ENCODE data around the gene OSMR. TPM values are rescaled to one million over a fixed set of nuclear protein-coding genes. Genes with fewer than 3 reads are reported as not detected.

Gene OSMR
- total RNA-seq, 1 donor from 2014 or later, result 69.0 TPM

DNA sequence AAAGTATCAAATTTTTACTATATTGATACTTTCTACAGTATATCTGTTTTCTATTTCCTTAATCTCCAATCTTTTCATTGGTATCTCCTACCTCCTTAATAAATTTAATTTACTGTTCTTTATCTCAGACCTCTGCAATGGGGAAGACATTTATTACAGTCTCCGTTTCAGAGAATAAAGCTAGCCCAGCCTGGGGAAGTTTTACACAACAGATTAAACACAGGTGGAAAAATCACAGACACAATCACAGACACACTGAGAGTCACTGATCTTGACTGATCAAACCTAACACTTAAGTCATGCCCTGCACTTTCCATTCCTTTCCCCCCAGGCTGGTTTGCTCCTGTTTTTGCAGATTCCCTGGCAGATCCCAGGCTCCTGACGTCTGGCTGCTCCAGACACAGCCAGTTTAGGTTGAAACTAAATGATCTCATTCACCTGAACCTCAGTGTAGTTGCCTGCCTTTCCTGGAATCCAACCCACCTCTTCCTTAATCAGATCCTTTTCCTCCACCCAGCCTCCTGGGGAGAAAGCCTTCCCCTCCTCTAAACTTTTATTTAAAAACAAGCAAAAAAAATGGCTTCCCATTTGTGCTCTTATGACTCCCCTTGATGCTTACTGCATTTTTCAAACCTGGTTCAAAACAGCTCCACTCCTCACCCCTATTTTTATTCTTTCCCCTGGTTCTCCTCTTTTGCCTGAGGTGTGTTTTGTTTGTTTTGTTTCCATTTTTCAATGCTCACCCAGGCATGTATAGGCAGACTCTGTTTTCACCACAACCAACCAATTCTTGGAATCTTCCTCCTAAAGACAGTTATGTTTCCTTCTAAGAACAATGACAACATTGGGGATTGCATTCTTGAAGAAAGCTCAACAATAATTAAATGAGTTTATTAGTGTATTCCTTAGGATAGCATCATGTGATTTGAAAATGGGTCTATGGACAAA is 29.5 kb upstream of the OSMR start:
- Histone ChIP-seq H3K4me1 (peaks cover 14% of the 10 kb centered on the region), H3K4me3 (no peak overlapping the region), H3K36me3 (no peaks in the 10 kb centered on the region), H3K9me3 (no peaks in the 10 kb centered on the region), H3K27me3 (no peaks in the 10 kb centered on the region), H3K27ac (no peak overlapping the region)
- no peak for TF ChIP-seq POLR2AphosphoS5 (IDR thresholded peaks at IDR 0.05; ENCODE audit: insufficient read depth in 1 of 2, low read depth in 1 of 2)
- intact Hi-C loops (cut with DNase I), result no loop called here
- DNase-seq (ENCODE audit: extremely low spot score in 2 of 2), result no peak

DNA sequence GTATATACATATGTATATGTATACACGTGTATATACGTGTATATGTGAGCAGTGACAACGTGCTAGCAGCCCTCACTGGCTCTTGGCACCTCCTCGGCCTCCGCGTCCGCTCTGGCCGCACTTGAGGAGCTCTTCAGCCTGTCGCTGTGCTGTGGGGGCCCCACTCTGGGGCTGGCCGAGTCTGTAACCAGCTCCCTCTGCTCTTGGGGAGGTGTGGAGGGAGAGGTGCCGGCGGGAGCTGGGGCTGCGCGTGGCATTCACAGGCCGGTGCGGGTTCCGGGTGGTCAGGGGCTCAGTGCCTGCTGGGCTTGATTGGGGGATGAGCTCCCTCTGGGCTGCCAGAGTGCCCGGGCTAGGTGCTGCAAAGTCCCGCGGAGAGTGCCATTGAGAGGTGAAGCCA is 24.1 kb upstream of the OSMR start:
- TF ChIP-seq, protein P1, sequence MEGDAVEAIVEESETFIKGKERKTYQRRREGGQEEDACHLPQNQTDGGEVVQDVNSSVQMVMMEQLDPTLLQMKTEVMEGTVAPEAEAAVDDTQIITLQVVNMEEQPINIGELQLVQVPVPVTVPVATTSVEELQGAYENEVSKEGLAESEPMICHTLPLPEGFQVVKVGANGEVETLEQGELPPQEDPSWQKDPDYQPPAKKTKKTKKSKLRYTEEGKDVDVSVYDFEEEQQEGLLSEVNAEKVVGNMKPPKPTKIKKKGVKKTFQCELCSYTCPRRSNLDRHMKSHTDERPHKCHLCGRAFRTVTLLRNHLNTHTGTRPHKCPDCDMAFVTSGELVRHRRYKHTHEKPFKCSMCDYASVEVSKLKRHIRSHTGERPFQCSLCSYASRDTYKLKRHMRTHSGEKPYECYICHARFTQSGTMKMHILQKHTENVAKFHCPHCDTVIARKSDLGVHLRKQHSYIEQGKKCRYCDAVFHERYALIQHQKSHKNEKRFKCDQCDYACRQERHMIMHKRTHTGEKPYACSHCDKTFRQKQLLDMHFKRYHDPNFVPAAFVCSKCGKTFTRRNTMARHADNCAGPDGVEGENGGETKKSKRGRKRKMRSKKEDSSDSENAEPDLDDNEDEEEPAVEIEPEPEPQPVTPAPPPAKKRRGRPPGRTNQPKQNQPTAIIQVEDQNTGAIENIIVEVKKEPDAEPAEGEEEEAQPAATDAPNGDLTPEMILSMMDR (IDR thresholded peaks at IDR 0.05), result no peak
- TF ChIP-seq POLR2AphosphoS5 (IDR thresholded peaks at IDR 0.05; ENCODE audit: insufficient read depth in 1 of 2, low read depth in 1 of 2) (no peak), POLR2A (IDR thresholded peaks at IDR 0.05) (no peak)
- Histone ChIP-seq H3K27me3 (no peaks in the 10 kb centered on the region), H3K27ac (no peak overlapping the region), H3K9me3 (no peaks in the 10 kb centered on the region), H3K36me3 (peaks cover 0 to 6% of the 10 kb centered on the region in 2 donors), H3K4me3 (no peak overlapping the region), H3K4me1 (peaks cover 6% of the 10 kb centered on the region)
- intact Hi-C loops (cut with DNase I), result no loop called here
- no peak for DNase-seq (ENCODE audit: extremely low spot score in 2 of 2)

DNA sequence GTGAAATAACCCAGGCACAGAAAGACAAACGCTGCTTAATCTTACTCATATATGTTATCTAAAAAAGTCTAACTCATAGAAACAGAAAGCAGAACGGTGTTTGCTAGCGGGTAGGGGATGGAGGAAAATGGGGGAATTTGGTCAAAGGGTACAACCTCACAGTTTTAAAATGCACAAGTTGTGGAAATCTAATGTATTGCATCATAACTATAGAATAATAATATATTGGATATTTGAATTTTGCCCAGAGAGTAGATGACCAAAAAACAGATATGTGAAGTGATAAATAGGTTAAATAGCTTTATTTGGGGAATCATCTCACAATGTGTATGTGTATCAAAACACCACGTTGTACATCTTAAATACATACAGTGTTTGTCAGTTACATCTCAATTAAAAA is 22.3 kb upstream of the OSMR start:
- H3K9me3 ChIP-seq, result no peaks in the 10 kb centered on the region
- H3K36me3 ChIP-seq, result peaks cover 0 to 6% of the 10 kb centered on the region in 2 donors
- no peak overlapping the region for H3K27ac ChIP-seq
- H3K27me3 ChIP-seq, result no peaks in the 10 kb centered on the region
- DNase-seq (ENCODE audit: extremely low spot score in 2 of 2), result no peak
- no peak overlapping the region for H3K4me3 ChIP-seq
- TF ChIP-seq POLR2A (IDR thresholded peaks at IDR 0.05) (no peak), POLR2AphosphoS5 (IDR thresholded peaks at IDR 0.05; ENCODE audit: insufficient read depth in 1 of 2, low read depth in 1 of 2) (no peak)
- TF ChIP-seq, protein P1 (IDR thresholded peaks at IDR 0.05), result no peak
- intact Hi-C loops (cut with DNase I), result no loop called here
- no peaks in the 10 kb centered on the region for H3K4me1 ChIP-seq

DNA sequence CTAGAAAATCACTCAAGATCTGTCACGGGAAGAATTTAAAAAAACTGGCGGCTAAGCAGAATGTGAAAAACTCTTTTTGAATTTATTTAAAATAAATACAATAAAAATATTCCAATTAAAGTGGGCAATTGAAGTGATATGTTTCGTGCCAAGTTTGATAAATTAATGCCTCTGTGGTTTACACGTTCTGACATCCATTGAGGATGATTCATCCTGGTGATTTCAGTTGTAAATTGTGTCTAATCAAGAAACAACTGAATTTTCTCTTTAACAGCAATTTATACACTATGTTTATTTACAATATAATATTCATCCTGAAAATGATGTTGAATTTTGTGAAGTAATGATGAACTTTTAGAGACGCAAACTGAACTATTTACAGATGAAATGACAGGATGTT is 21.0 kb upstream of the OSMR start:
- intact Hi-C loops (cut with DNase I), result no loop called here

DNA sequence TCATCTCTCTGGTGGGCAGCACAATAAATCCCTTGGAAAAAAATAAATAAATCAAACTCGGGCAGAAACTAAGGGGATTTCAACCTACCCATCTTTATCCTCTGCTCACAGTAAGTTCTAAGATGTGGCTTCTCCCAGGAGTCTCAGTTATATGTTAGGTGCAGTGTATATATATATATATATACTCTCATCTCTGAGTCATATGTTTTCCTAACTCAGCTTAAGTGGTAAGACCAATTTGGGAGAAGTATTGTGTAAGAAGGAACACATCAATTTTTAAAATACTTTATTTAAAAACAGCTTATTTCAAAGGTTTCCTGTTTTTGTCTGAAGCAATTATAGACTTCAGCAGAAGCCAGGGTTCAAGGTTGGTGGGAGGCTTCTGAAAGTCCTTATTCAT is 20.3 kb upstream of the OSMR start:
- TF ChIP-seq POLR2A (IDR thresholded peaks at IDR 0.05) (no peak), POLR2AphosphoS5 (IDR thresholded peaks at IDR 0.05; ENCODE audit: insufficient read depth in 1 of 2, low read depth in 1 of 2) (no peak)
- TF ChIP-seq, protein P1 (IDR thresholded peaks at IDR 0.05), result no peak
- H3K27ac ChIP-seq, result no peak overlapping the region
- H3K4me1 ChIP-seq, result peaks cover 1% of the 10 kb centered on the region
- no peak for DNase-seq (ENCODE audit: extremely low spot score in 2 of 2)
- intact Hi-C loops (cut with DNase I), result no loop called here
- no peaks in the 10 kb centered on the region for H3K27me3 ChIP-seq
- no peak overlapping the region for H3K4me3 ChIP-seq
- H3K9me3 ChIP-seq, result no peaks in the 10 kb centered on the region
- H3K36me3 ChIP-seq, result peaks cover 0 to 6% of the 10 kb centered on the region in 2 donors

More for the DNA sequence above, 21.0 kb upstream of the OSMR start:
- H3K4me3 ChIP-seq, result no peak overlapping the region
- H3K27me3 ChIP-seq, result no peaks in the 10 kb centered on the region
- no peaks in the 10 kb centered on the region for H3K4me1 ChIP-seq
- no peaks in the 10 kb centered on the region for H3K9me3 ChIP-seq
- TF ChIP-seq, protein P1 (IDR thresholded peaks at IDR 0.05), result no peak
- no peak for TF ChIP-seq POLR2A (IDR thresholded peaks at IDR 0.05)
- no peak for TF ChIP-seq POLR2AphosphoS5 (IDR thresholded peaks at IDR 0.05; ENCODE audit: insufficient read depth in 1 of 2, low read depth in 1 of 2)
- DNase-seq (ENCODE audit: extremely low spot score in 2 of 2), result no peak
- H3K36me3 ChIP-seq, result peaks cover 0 to 6% of the 10 kb centered on the region in 2 donors
- H3K27ac ChIP-seq, result no peak overlapping the region

Measured in vagina (tissue), 2 donors.